CD14-positive monocyte (primary cell): ENCODE measurements around the gene KRT35. TPM values are rescaled to one million over a fixed set of nuclear protein-coding genes. Genes with fewer than 3 reads are reported as not detected.

ENCODE experiments used
- DNase-seq, 3 donors: peaks; one replicate each; pipeline ENCODE4 v3.0.0-alpha.2; 2011 to 2022
- H2AFZ ChIP-seq: 2 replicates; pipeline ENCODE4 v1.6.0; 2012; ENCODE audit warnings: mild to moderate bottlenecking, low read depth, low read length, inconsistent platforms; ENCODE audit not compliant: insufficient read depth, poor library complexity, severe bottlenecking
- H3K27ac ChIP-seq, 2 donors: 1 replicate in 1 of 2; 2 replicates in 1 of 2; pipeline ENCODE4 v1.5.1; 2012 to 2013; ENCODE audit warnings: low read length in 2 of 2, control low read depth in 1 of 2, inconsistent platforms in 1 of 2, low read depth in 1 of 2, mild to moderate bottlenecking in 1 of 2
- H3K27me3 ChIP-seq, 2 donors: one replicate each; pipeline versions ENCODE4 v1.6.0 to v1.6.1; 2011 to 2013; ENCODE audit warnings: low read length in 2 of 2; ENCODE audit not compliant: control insufficient read depth in 2 of 2, insufficient read depth in 2 of 2
- H3K36me3 ChIP-seq, 2 donors: replicated peaks in 1 of 2; 1 replicate in 1 of 2; 2 replicates in 1 of 2; pipeline versions ENCODE4 v1.5.1 to v1.6.1; 2012 to 2013; ENCODE audit warnings: low read length in 2 of 2, control low read depth in 1 of 2, inconsistent platforms in 1 of 2, mild to moderate bottlenecking in 1 of 2; ENCODE audit not compliant: insufficient read depth in 2 of 2, control insufficient read depth in 1 of 2
- H3K4me1 ChIP-seq, 2 donors: 1 replicate in 1 of 2; 2 replicates in 1 of 2; pipeline versions ENCODE4 v1.5.1 to v1.6.1; 2012 to 2013; ENCODE audit warnings: low read length in 2 of 2, control low read depth in 1 of 2, inconsistent platforms in 1 of 2, mild to moderate bottlenecking in 1 of 2, moderate library complexity in 1 of 2; ENCODE audit not compliant: insufficient read depth in 2 of 2, control insufficient read depth in 1 of 2
- H3K4me2 ChIP-seq: replicated peaks from 2 replicates; pipeline ENCODE3; 2012; ENCODE audit warnings: low read length, moderate library complexity, mild to moderate bottlenecking; ENCODE audit not compliant: poor library complexity, severe bottlenecking; ENCODE audit errors: extremely low read depth
- H3K4me3 ChIP-seq, 3 experiments: fragments of 200-600 bp in 1 of 3; sonication (generic) in 1 of 3; replicated peaks in 1 of 3; 1 replicate in 2 of 3; 2 replicates in 1 of 3; pipeline ENCODE4 v1.5.1; 2011 to 2013; ENCODE audit warnings: low read length in 3 of 3, mild to moderate bottlenecking in 3 of 3, control low read depth in 2 of 3, low read depth in 2 of 3, inconsistent platforms in 1 of 3, moderate library complexity in 1 of 3
- H3K79me2 ChIP-seq: 2 replicates; pipeline ENCODE4 v1.6.0; 2012; ENCODE audit warnings: mild to moderate bottlenecking, control low read depth, inconsistent platforms, low read length, moderate library complexity; ENCODE audit not compliant: insufficient read depth
- H3K9ac ChIP-seq: 2 replicates; pipeline ENCODE4 v1.6.0; 2017; ENCODE audit warnings: low read length, mild to moderate bottlenecking; ENCODE audit not compliant: insufficient read depth, poor library complexity, severe bottlenecking
- H3K9me3 ChIP-seq, 2 donors: replicated peaks in 1 of 2; 1 replicate in 1 of 2; 2 replicates in 1 of 2; pipeline versions ENCODE4 v1.5.1 to v1.6.1; 2012 to 2013; ENCODE audit warnings: low read length in 2 of 2, control low read depth in 1 of 2; ENCODE audit not compliant: control insufficient read depth in 1 of 2, insufficient read depth in 1 of 2
- H4K20me1 ChIP-seq: 2 replicates; pipeline ENCODE4 v1.6.0; 2012; ENCODE audit warnings: mild to moderate bottlenecking, low read length, control low read depth, moderate library complexity; ENCODE audit not compliant: insufficient read depth
- H3K27ac Mint-ChIP-seq, 7 donors: one replicate each; pipeline ENCODE4 v1.8.0; 2020; ENCODE audit warnings: mild to moderate bottlenecking in 7 of 7, mixed read lengths in 7 of 7, moderate library complexity in 6 of 7, inconsistent platforms in 2 of 7
- H3K27me3 Mint-ChIP-seq, 3 donors: one replicate each; pipeline ENCODE4 v1.8.0; 2021 to 2022; ENCODE audit warnings: low read depth in 3 of 3, mild to moderate bottlenecking in 3 of 3, mixed read lengths in 3 of 3, moderate library complexity in 3 of 3, inconsistent platforms in 1 of 3
- H3K36me3 Mint-ChIP-seq, 2 donors: one replicate each; pipeline ENCODE4 v1.8.0; 2020; ENCODE audit warnings: mixed read lengths in 2 of 2, inconsistent platforms in 1 of 2, mild to moderate bottlenecking in 1 of 2
- H3K4me1 Mint-ChIP-seq: one replicate; pipeline ENCODE4 v1.8.0; 2020; ENCODE audit warnings: mild to moderate bottlenecking, mixed read lengths
- H3K4me3 Mint-ChIP-seq, 2 donors: one replicate each; pipeline ENCODE4 v1.8.0; 2020; ENCODE audit warnings: mild to moderate bottlenecking in 2 of 2, mixed read lengths in 2 of 2, moderate library complexity in 1 of 2
- H3K9me3 Mint-ChIP-seq, 7 donors: one replicate each; pipeline ENCODE4 v1.8.0; 2020 to 2022; ENCODE audit warnings: mixed read lengths in 7 of 7, mild to moderate bottlenecking in 6 of 7, moderate library complexity in 6 of 7, inconsistent platforms in 2 of 7
- WGBS: methylation state at CpG from one replicate; pipeline ENCODE4 v1.1.5; 2013; ENCODE audit warnings: missing lambda C conversion rate; ENCODE audit not compliant: insufficient coverage; 5-methylcytosine and 5-hydroxymethylcytosine counted together
- intact Hi-C, 2 donors: fragments of 100-400 bp; cut with micrococcal nuclease; formaldehyde crosslinking; loops; one replicate each; pipeline versions ENCODE4 v1.15.0 to v1.15.1; 2023
- polyA plus RNA-seq, 3 donors: library from polyadenylated mRNA; depleted of rRNA in 1 of 3; unstranded in 2 of 3; stranded (reverse) in 1 of 3; fragments of 300-500 nt in 2 of 3; fragments of >200 nt in 1 of 3; fragmentation: Illumina TruSeq in 2 of 3; gene quantifications; 1 replicate in 2 of 3; 2 replicates in 1 of 3; pipeline ENCODE4 v1.2.3, GENCODE V29; 2012 to 2021
- TF ChIP-seq, protein P1 (sequence below): fragments of 200-600 bp; IDR thresholded peaks from one replicate; pipeline ENCODE4 v1.8.0; 2022; ENCODE audit warnings: antibody characterized with exemption, mild to moderate bottlenecking

KRT35 gene
- polyA plus RNA-seq, 3 donors: not detected

DNA sequence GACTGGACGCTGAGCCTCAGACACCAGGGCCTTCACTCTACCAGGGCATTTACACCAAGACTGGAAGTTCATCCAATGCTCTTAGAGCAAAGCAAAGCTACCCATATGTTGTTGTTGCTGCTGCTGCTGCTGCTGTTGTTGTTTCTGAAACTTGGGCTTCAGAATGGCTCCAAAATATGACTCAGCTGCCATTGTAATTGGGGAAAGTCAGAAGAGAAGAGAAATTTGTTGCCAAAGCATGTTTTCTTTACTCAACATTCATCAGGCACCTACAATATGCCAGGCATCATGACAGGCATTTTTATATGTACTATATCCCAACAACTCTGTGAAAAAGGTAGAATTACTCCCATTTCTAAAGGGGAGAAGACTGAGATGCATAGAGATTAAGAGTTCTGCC lies 25.7 kb downstream of the KRT35 start:
- peaks cover 0 to 5% (median 3%) of the 10 kb centered on the region in 3 donors for H3K27me3 Mint-ChIP-seq
- H3K4me1 ChIP-seq: no peaks in the 10 kb centered on the region
- H3K4me3 ChIP-seq: no peak overlapping the region
- no CpG with 5 or more reads among the region's 1 CpG for WGBS
- H3K4me2 ChIP-seq: no peak overlapping the region
- H3K27ac Mint-ChIP-seq: no peak overlapping the region
- no peaks in the 10 kb centered on the region for H3K36me3 ChIP-seq
- H3K9me3 Mint-ChIP-seq: peaks cover 0 to 4% (median 0%) of the 10 kb centered on the region in 7 donors
- no peaks in the 10 kb centered on the region for H3K27me3 ChIP-seq
- no peaks in the 10 kb centered on the region for H3K9me3 ChIP-seq
- H3K4me3 Mint-ChIP-seq: no peak overlapping the region
- H3K4me1 Mint-ChIP-seq: peaks cover 3% of the 10 kb centered on the region
- H3K27ac ChIP-seq: no peak overlapping the region
- no peaks in the 10 kb centered on the region for H3K36me3 Mint-ChIP-seq
- H3K79me2 ChIP-seq: no peaks in the 10 kb centered on the region
- no peak for DNase-seq
- TF ChIP-seq, protein P1, sequence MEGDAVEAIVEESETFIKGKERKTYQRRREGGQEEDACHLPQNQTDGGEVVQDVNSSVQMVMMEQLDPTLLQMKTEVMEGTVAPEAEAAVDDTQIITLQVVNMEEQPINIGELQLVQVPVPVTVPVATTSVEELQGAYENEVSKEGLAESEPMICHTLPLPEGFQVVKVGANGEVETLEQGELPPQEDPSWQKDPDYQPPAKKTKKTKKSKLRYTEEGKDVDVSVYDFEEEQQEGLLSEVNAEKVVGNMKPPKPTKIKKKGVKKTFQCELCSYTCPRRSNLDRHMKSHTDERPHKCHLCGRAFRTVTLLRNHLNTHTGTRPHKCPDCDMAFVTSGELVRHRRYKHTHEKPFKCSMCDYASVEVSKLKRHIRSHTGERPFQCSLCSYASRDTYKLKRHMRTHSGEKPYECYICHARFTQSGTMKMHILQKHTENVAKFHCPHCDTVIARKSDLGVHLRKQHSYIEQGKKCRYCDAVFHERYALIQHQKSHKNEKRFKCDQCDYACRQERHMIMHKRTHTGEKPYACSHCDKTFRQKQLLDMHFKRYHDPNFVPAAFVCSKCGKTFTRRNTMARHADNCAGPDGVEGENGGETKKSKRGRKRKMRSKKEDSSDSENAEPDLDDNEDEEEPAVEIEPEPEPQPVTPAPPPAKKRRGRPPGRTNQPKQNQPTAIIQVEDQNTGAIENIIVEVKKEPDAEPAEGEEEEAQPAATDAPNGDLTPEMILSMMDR: no peak
- no peak overlapping the region for H2AFZ ChIP-seq
- H3K9ac ChIP-seq: no peak overlapping the region
- no peaks in the 10 kb centered on the region for H4K20me1 ChIP-seq
- intact Hi-C loops: no loop called here

DNA sequence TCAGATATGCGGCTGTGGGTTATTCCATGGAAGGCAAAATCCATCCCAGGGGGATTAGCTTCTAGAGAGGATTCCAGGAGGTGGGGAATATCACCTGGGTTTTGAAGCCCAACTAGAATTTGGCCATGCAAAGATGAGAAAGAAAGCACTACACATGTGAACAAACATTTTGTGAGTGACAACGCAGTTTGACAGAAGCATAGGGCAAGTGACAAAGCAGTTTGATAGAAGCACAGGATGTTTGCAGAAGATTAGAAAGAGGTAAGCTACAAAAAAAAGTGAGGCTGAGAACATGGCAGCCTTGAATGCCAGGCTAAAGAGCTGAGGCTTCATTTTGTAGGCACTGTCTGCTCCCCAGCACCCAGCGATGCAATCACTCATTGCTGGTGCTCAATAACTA lies 27.9 kb downstream of the KRT35 start:
- WGBS: 75% methylated on average over 2 of the region's 3 CpGs
- H3K4me3 Mint-ChIP-seq: no peak overlapping the region
- H3K27me3 Mint-ChIP-seq: peaks cover 0 to 5% (median 5%) of the 10 kb centered on the region in 3 donors
- TF ChIP-seq, protein P1: no peak
- no peaks in the 10 kb centered on the region for H3K36me3 ChIP-seq
- no peak overlapping the region for H3K4me3 ChIP-seq
- H4K20me1 ChIP-seq: no peaks in the 10 kb centered on the region
- H3K79me2 ChIP-seq: no peaks in the 10 kb centered on the region
- no peak overlapping the region for H3K27ac Mint-ChIP-seq
- H2AFZ ChIP-seq: no peak overlapping the region
- H3K9me3 ChIP-seq: no peaks in the 10 kb centered on the region
- no peak for DNase-seq
- no peak overlapping the region for H3K9ac ChIP-seq
- no peaks in the 10 kb centered on the region for H3K27me3 ChIP-seq
- H3K27ac ChIP-seq: no peak overlapping the region
- H3K4me1 ChIP-seq: no peaks in the 10 kb centered on the region
- H3K9me3 Mint-ChIP-seq: peaks cover 0 to 4% (median 0%) of the 10 kb centered on the region in 7 donors
- no peaks in the 10 kb centered on the region for H3K36me3 Mint-ChIP-seq
- intact Hi-C loops: no loop called here
- H3K4me1 Mint-ChIP-seq: peaks cover 3% of the 10 kb centered on the region
- no peak overlapping the region for H3K4me2 ChIP-seq
